Keratinocyte (primary cell): ENCODE measurements around the gene DENND4C. TPM values are rescaled to one million over a fixed set of nuclear protein-coding genes. Genes with fewer than 3 reads are reported as not detected.
A peak's percentile ranks its signal among the peaks of the same experiment; 100 is the strongest.

Experiments used
- DNase-seq: peaks from one replicate; pipeline ENCODE4 v3.0.0-alpha.2; 2011; ENCODE audit warnings: low read depth, missing footprints, low spot score
- FAIRE-seq: peaks from 2 replicates; lab custom pipeline; 2011; peaks lifted over from hg19 to GRCh38; lab: Jason Lieb, UNC
- H2AFZ ChIP-seq: 2 replicates; pipeline ENCODE4 v1.6.0; 2012; ENCODE audit warnings: low read length, control low read depth, inconsistent platforms; ENCODE audit not compliant: control insufficient read depth
- H3K27ac ChIP-seq: 2 replicates; pipeline ENCODE4 v1.5.1; 2011; ENCODE audit warnings: low read length; ENCODE audit not compliant: control insufficient read depth, insufficient read depth
- H3K27me3 ChIP-seq: 3 replicates; pipeline ENCODE4 v1.6.0; 2011; ENCODE audit warnings: low read length; ENCODE audit not compliant: control insufficient read depth, insufficient read depth; ENCODE audit errors: extremely low read depth
- H3K36me3 ChIP-seq, 2 experiments: 2 replicates in 1 of 2; 3 replicates in 1 of 2; pipeline ENCODE4 v1.5.1; 2011; ENCODE audit warnings: low read length in 2 of 2, mild to moderate bottlenecking in 1 of 2; ENCODE audit not compliant: control insufficient read depth in 2 of 2, insufficient read depth in 2 of 2; ENCODE audit errors: extremely low read depth in 1 of 2
- H3K4me1 ChIP-seq: 3 replicates; pipeline ENCODE4 v1.5.1; 2011; ENCODE audit warnings: low read length; ENCODE audit not compliant: control insufficient read depth, insufficient read depth; ENCODE audit errors: extremely low read depth
- H3K4me2 ChIP-seq: 3 replicates; pipeline ENCODE4 v1.6.0; 2011; ENCODE audit warnings: low read depth, low read length; ENCODE audit not compliant: control insufficient read depth, insufficient read depth; ENCODE audit errors: extremely low read depth
- H3K4me3 ChIP-seq, 3 experiments: fragments of 200-600 bp in 1 of 3; sonication (generic) in 1 of 3; 2 replicates in 2 of 3; 3 replicates in 1 of 3; pipeline ENCODE4 v1.5.1; 2011 to 2016; ENCODE audit warnings: low read length in 3 of 3, mild to moderate bottlenecking in 3 of 3, control low read depth in 2 of 3, inconsistent platforms in 1 of 3, low read depth in 1 of 3, mixed read lengths in 1 of 3, mixed run types in 1 of 3, moderate library complexity in 1 of 3; ENCODE audit not compliant: control insufficient read depth in 2 of 3, insufficient read depth in 2 of 3; ENCODE audit errors: extremely low read depth in 1 of 3
- H3K79me2 ChIP-seq: 2 replicates; pipeline ENCODE4 v1.6.0; 2012; ENCODE audit warnings: low read length; ENCODE audit not compliant: control insufficient read depth, insufficient read depth
- H3K9ac ChIP-seq: 3 replicates; pipeline ENCODE4 v1.6.0; 2011; ENCODE audit warnings: low read length; ENCODE audit not compliant: control insufficient read depth, insufficient read depth; ENCODE audit errors: extremely low read depth
- H3K9me1 ChIP-seq: 3 replicates; pipeline ENCODE4 v1.6.0; 2011; ENCODE audit warnings: low read length; ENCODE audit not compliant: control insufficient read depth, insufficient read depth; ENCODE audit errors: extremely low read depth
- H3K9me3 ChIP-seq: 2 replicates; pipeline ENCODE4 v1.5.1; 2012; ENCODE audit warnings: low read depth, low read length; ENCODE audit not compliant: control insufficient read depth
- H4K20me1 ChIP-seq: 3 replicates; pipeline ENCODE4 v1.6.0; 2011; ENCODE audit warnings: low read length; ENCODE audit not compliant: control insufficient read depth, insufficient read depth; ENCODE audit errors: extremely low read depth
- CTCF ChIP-seq, 3 experiments: IDR thresholded peaks in 1 of 3; conservative IDR thresholded peaks in 1 of 3; optimal IDR thresholded peaks in 1 of 3; 2 replicates in 2 of 3; 3 replicates in 1 of 3; pipeline versions ENCODE3 to v1.5.1; 2011; ENCODE audit warnings: low read length in 3 of 3, mild to moderate bottlenecking in 3 of 3, moderate library complexity in 2 of 3, control low read depth in 1 of 3, inconsistent platforms in 1 of 3; ENCODE audit not compliant: insufficient read depth in 2 of 3; ENCODE audit errors: extremely low read depth in 1 of 3
- EZH2 ChIP-seq: IDR thresholded peaks from one replicate; pipeline ENCODE4 v1.6.1; 2012; ENCODE audit warnings: inconsistent platforms, mild to moderate bottlenecking, low read length, moderate library complexity
- dilution Hi-C: fragments of 300-500 bp; cut with MboI; formaldehyde crosslinking; loops from one replicate; pipeline ENCODE4 v1.7.0; 2020; ENCODE audit warnings: low sequenced_read_pairs; ENCODE audit not compliant: extremely low pct_ligation_motif_present
- polyA plus RNA-seq, 5 experiments: library from polyadenylated mRNA; depleted of rRNA in 3 of 5; stranded (reverse) in 3 of 5; stranded (forward) in 1 of 5; unstranded in 1 of 5; fragments of >200 nt; gene quantifications; 1 replicate in 1 of 5; 2 replicates in 3 of 5; 3 replicates in 1 of 5; pipeline versions ENCODE4 v1.2.1 to v1.2.3, GENCODE V29; 2011 to 2012; ENCODE audit warnings: missing spikeins in 2 of 5, low read depth in 1 of 5, low replicate concordance in 1 of 5

Gene DENND4C
- polyA plus RNA-seq, 1 donor (not counting 4 experiments of a cell fraction or from before 2014, with no cell fraction given): 25.6 TPM

- Histone ChIP-seq H3K4me3 (peak overlapping the region; percentile 76 to 98 (median 95)), H3K27ac (peak overlapping the region; percentile 92), H3K4me1 (peaks cover 29% of the 10 kb centered on the region), H3K36me3 (peaks cover 16 to 48% of the 10 kb centered on the region in 2 experiments), H3K27me3 (no peaks in the 10 kb centered on the region), H3K9ac (peak overlapping the region; percentile 98), H4K20me1 (peaks cover 21% of the 10 kb centered on the region), H3K4me2 (peak overlapping the region; percentile 87), H3K9me3 (no peaks in the 10 kb centered on the region), H3K9me1 (no peaks in the 10 kb centered on the region), H3K79me2 (peaks cover 37% of the 10 kb centered on the region), H2AFZ (no peak overlapping the region)
- DNase-seq (no peak), FAIRE-seq (no peak)
- dilution Hi-C loops: loop anchor here (10.0 kb wide), 1 partner anchor 76 kb away; no protein-coding TSS in a partner anchor
- TF ChIP-seq EZH2 (no peak), CTCF (optimal IDR thresholded peaks at IDR 0.05 in 1 of 3, IDR thresholded peaks at IDR 0.05 in 1 of 3, conservative IDR thresholded peaks at IDR 0.05 in 1 of 3; ENCODE audit: extremely low read depth in 1 of 3, insufficient read depth in 2 of 3, low read length in 3 of 3) (no peak)
These were observed 148.2 kb downstream of the DENND4C start for GRCh38 chr9:19378647-19379046.

GRCh38 chr9:19379283-19379682, 148.8 kb downstream of the DENND4C start:
- H3K27ac ChIP-seq: peak overlapping the region; percentile 92
- H4K20me1 ChIP-seq: peaks cover 20% of the 10 kb centered on the region
- peak overlapping the region; percentile 87 for H3K4me2 ChIP-seq
- TF ChIP-seq CTCF (optimal IDR thresholded peaks at IDR 0.05 in 1 of 3, IDR thresholded peaks at IDR 0.05 in 1 of 3, conservative IDR thresholded peaks at IDR 0.05 in 1 of 3; ENCODE audit: extremely low read depth in 1 of 3, insufficient read depth in 2 of 3, low read length in 3 of 3) (no peak), EZH2 (no peak)
- dilution Hi-C loops: loop anchor here (10.0 kb wide), 1 partner anchor 76 kb away; no protein-coding TSS in a partner anchor
- peak overlapping the region; percentile 98 for H3K9ac ChIP-seq
- FAIRE-seq (no peak), DNase-seq (no peak)
- H3K9me1 ChIP-seq: no peaks in the 10 kb centered on the region
- no peak overlapping the region for H2AFZ ChIP-seq
- no peaks in the 10 kb centered on the region for H3K27me3 ChIP-seq
- no peaks in the 10 kb centered on the region for H3K9me3 ChIP-seq
- H3K36me3 ChIP-seq: peaks cover 16 to 48% of the 10 kb centered on the region in 2 experiments
- peaks cover 29% of the 10 kb centered on the region for H3K4me1 ChIP-seq
- peak overlapping the region; percentile 76 to 98 (median 95) for H3K4me3 ChIP-seq
- H3K79me2 ChIP-seq: peaks cover 37% of the 10 kb centered on the region
